ENCODE measurements around the gene TMEM150A. TPM values are rescaled to one million over a fixed set of nuclear protein-coding genes. Genes with fewer than 3 reads are reported as not detected.

The TMEM150A gene
- total and polyA plus RNA-seq, 2 of the 4 experiments (the other 2 are of a cell fraction): 4.8 to 16.3 TPM

DNA sequence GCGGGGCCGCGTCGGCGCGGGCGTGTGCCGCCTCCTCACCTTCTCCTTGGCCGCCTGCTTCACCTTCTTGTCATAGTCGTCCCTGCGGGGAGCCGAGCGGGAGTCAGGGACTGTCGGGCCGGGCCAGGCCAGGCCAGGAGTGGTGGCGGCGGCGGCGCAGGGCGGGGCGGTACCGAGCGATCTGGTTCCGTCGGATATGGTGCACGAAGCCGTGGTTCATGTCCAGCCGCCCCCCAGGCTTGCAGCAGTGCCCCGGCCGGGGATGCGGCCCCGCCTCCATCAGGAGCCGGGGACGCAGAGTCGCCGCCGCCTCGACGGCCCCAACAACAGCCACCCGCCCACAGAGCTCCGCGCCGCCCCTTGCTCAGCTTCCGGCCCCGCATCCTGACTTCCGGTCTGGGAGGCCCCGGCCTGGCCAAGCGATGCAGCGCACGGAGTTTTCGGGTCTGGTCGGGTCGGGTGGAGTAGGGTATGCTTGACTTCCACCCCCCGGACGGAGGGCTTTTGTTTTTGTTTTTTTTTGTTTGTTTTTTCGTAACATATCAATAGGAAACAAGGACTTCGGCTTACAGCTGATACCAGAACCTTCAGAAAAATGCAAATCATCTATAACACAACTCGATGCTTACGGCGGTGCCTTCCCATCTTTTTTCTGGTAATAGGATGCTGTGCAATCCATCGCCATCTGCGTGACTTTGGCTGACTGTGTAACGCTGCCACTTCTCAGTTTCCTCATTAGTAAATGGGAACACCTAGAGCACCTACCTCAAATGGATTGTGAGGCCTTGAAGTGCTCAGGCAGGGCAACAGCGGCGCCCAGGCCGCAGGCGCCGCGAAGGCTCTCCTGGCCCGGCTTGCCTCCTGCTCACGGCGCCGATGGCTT, 9.4 kb upstream of the TMEM150A start, which contains the start of gene C2orf68:
C2orf68 (minus strand) TSS at position 362 of the 883 bp plus-strand sequence; CDS start at position 280, 82 bp downstream.
- Histone ChIP-seq H2AK5ac (ENCODE audit: low read depth, low read length) (peak within 1 kb of the TSS; percentile 88), H4K20me1 (ENCODE audit: insufficient read depth, low read length) (0 out of 2 replicates have a peak, but pooled peaks cover 5% of the 10 kb centered on the region), H2BK5ac (ENCODE audit: low read depth, low read length, poor library complexity, severe bottlenecking) (peak within 1 kb of the TSS; percentile 59), H3K4me1 (ENCODE audit: control insufficient read depth, insufficient read depth, low read length) (no peaks in the 10 kb centered on the region), H2AFZ (replicated peaks; ENCODE audit: low read length, poor library complexity) (peak within 1 kb of the TSS; percentile 96), H3K27me3 (ENCODE audit: control insufficient read depth, insufficient read depth, low read length) (no peaks in the 10 kb centered on the region), H3K9me1 (ENCODE audit: insufficient read depth, low read length) (peaks cover 11% of the 10 kb centered on the region), H2BK20ac (ENCODE audit: low read depth, low read length) (no peak within 1 kb of the TSS), H3K14ac (replicated peaks; ENCODE audit: low read depth, low read length) (peak within 1 kb of the TSS; percentile 81), H3K18ac (ENCODE audit: low read depth, low read length) (peak within 1 kb of the TSS; percentile 72), H3K36me3 (ENCODE audit: control insufficient read depth, insufficient read depth, low read length) (peaks cover 21% of the 10 kb centered on the region), H2BK15ac (ENCODE audit: low read depth, low read length) (peak within 1 kb of the TSS; percentile 1; the same call in 1 of the 3 replicates), H3K4me2 (ENCODE audit: low read depth, low read length) (peak within 1 kb of the TSS; percentile 97), H4K5ac (ENCODE audit: low read depth, low read length) (peak within 1 kb of the TSS; percentile 100), H3K27ac (ENCODE audit: insufficient read depth, low read length) (peak within 1 kb of the TSS; percentile 67), H3K56ac (ENCODE audit: extremely low read depth, insufficient read depth, low read length) (peak within 1 kb of the TSS; percentile 77), H4K91ac (ENCODE audit: insufficient read depth, low read depth, low read length) (peak within 1 kb of the TSS; percentile 71), H3K9ac (ENCODE audit: low read depth, low read length) (peak within 1 kb of the TSS; percentile 89), H3K9me3 (ENCODE audit: control insufficient read depth, insufficient read depth, low read length) (no peaks in the 10 kb centered on the region), H3K4ac (ENCODE audit: low read depth, low read length) (peak within 1 kb of the TSS; percentile 83), H2BK120ac (ENCODE audit: low read depth, low read length) (0 out of 2 replicates have a peak within 1 kb of the TSS, but pooled peaks have one; percentile 17), H3K79me1 (ENCODE audit: low read depth in 1 of 2, low read length in 2 of 2) (peaks cover 28 to 52% of the 10 kb centered on the region in 2 experiments), H2AK9ac (replicated peaks; ENCODE audit: low read depth, low read length, poor library complexity) (peak within 1 kb of the TSS; percentile 78), H4K8ac (ENCODE audit: low read depth in 2 of 2, low read length in 2 of 2) (peak within 1 kb of the TSS; percentile 80 to 100), H3K4me3 (ENCODE audit: insufficient read depth, low read depth, low read length) (peak within 1 kb of the TSS; percentile 83), H3K23ac (ENCODE audit: low read depth, low read length) (peak within 1 kb of the TSS; percentile 61)
- dilution Hi-C loops (cut with HindIII; ENCODE audit: low sequenced_read_pairs, unreplicated experiment): no loop called here
- CTCF ChIA-PET: interaction anchor here (0.6 to 0.7 kb wide), 2 partner anchors 37 to 114 kb away, joined by 3 to 4 read pairs; no protein-coding TSS in a partner anchor
- in situ Hi-C loops (cut with MboI; ENCODE audit: low sequenced_read_pairs): no loop called here
- BruUV-seq (replicated peaks): TSS peak; percentile 50
- DNase-seq: peak; percentile 79
- peak; percentile 80 for ATAC-seq (ENCODE audit: low read depth)
- 6% methylated on average over 23 of the region's 73 CpGs; no CpG with 5 or more reads in 1 of the 2 experiments for WGBS, 2 experiments (ENCODE audit: extremely low coverage in 2 of 2, insufficient read length in 1 of 2)
- TF ChIP-seq RAD21 (IDR thresholded peaks at IDR 0.05; ENCODE audit: low read length) (no peak), CEBPB (IDR thresholded peaks at IDR 0.05; ENCODE audit: low read depth, low read length) (no peak), POLR2A (IDR thresholded peaks at IDR 0.05; ENCODE audit: low read depth, low read length) (peak; percentile 84), BHLHE40 (IDR thresholded peaks at IDR 0.05; ENCODE audit: low read depth, low read length) (no peak), MXI1 (IDR thresholded peaks at IDR 0.05; ENCODE audit: borderline replicate concordance, low read depth, low read length) (0 out of 2 replicates have a peak, but pooled peaks have one; percentile 22), CHD1 (IDR thresholded peaks at IDR 0.05; ENCODE audit: low read depth, low read length) (no peak), NFE2L2 (IDR thresholded peaks at IDR 0.05; ENCODE audit: low read depth, low read length) (no peak), FOS (IDR thresholded peaks at IDR 0.05; ENCODE audit: low read depth, low read length) (no peak), MAZ (IDR thresholded peaks at IDR 0.05; ENCODE audit: borderline replicate concordance, low read depth, low read length) (peak; percentile 70; the same call in 1 of the 2 replicates)
- TF ChIP-seq, protein P1, sequence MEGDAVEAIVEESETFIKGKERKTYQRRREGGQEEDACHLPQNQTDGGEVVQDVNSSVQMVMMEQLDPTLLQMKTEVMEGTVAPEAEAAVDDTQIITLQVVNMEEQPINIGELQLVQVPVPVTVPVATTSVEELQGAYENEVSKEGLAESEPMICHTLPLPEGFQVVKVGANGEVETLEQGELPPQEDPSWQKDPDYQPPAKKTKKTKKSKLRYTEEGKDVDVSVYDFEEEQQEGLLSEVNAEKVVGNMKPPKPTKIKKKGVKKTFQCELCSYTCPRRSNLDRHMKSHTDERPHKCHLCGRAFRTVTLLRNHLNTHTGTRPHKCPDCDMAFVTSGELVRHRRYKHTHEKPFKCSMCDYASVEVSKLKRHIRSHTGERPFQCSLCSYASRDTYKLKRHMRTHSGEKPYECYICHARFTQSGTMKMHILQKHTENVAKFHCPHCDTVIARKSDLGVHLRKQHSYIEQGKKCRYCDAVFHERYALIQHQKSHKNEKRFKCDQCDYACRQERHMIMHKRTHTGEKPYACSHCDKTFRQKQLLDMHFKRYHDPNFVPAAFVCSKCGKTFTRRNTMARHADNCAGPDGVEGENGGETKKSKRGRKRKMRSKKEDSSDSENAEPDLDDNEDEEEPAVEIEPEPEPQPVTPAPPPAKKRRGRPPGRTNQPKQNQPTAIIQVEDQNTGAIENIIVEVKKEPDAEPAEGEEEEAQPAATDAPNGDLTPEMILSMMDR (conservative IDR thresholded peaks at IDR 0.05; ENCODE audit: low read depth, low read length): no peak
- TF ChIP-seq, protein P2, sequence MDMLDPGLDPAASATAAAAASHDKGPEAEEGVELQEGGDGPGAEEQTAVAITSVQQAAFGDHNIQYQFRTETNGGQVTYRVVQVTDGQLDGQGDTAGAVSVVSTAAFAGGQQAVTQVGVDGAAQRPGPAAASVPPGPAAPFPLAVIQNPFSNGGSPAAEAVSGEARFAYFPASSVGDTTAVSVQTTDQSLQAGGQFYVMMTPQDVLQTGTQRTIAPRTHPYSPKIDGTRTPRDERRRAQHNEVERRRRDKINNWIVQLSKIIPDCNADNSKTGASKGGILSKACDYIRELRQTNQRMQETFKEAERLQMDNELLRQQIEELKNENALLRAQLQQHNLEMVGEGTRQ (IDR thresholded peaks at IDR 0.05; ENCODE audit: low read depth, low read length): 0 out of 2 replicates have a peak, but pooled peaks have one; percentile 5
- POLR2A ChIA-PET (ENCODE audit: unreplicated experiment): interaction anchor here (0.7 to 1.0 kb wide), 4 partner anchors 11 to 284 kb away, joined by 3 to 6 read pairs (median 4); partner anchors contain the start of genes TGOLN2 and VAMP8
- intact Hi-C loops (cut with micrococcal nuclease): no loop called here

Data from IMR-90 (cell line).